A549 (cell line): ENCODE results near the gene LRRC4C. TPM values are rescaled to one million over a fixed set of nuclear protein-coding genes. Genes with fewer than 3 reads are reported as not detected.

Source experiments
- ATAC-seq, 2 experiments: fragments of 200-7000 bp in 1 of 2; fragments of >200 bp in 1 of 2; cut with Nextera tagmentation in 1 of 2; cut with Tn5 transposase in 1 of 2; 3 replicates each; pipeline versions ENCODE4 v1.8.0 to v1.9.1; 2018 to 2020; ENCODE audit warnings: mild to moderate bottlenecking in 1 of 2, moderate library complexity in 1 of 2
- CTCF ChIA-PET: fragments of 300-600 bp; sonication (Branson Sonifier 250); formaldehyde crosslinking; extraction: SDS; loops from one replicate; lab custom pipeline; 2021; ENCODE audit warnings: antibody characterized with exemption, inconsistent platforms; lab: Yijun Ruan, JAX
- POLR2A ChIA-PET: fragments of 350-600 bp; formaldehyde crosslinking; extraction: SDS; loops from one replicate; lab custom pipeline; 2021; ENCODE audit warnings: antibody characterized with exemption, inconsistent platforms; lab: Yijun Ruan, JAX
- DNase-seq, 2 experiments: peaks; one replicate each; pipeline versions ENCODE4 v3.0.0 to v3.0.0-alpha.2; 2011 to 2016; ENCODE audit warnings: low read depth in 1 of 2, low spot score in 1 of 2
- FAIRE-seq: peaks from 2 replicates; lab custom pipeline; 2011; peaks lifted over from hg19 to GRCh38; lab: Jason Lieb, UNC
- H3K27ac ChIP-seq, 2 experiments: fragments of >200 bp; sonication (Bioruptor Twin); formaldehyde crosslinking; 3 replicates each; pipeline ENCODE4 v1.5.1; 2016 to 2017
- H3K4me1 ChIP-seq: fragments of >200 bp; sonication (Bioruptor Twin); formaldehyde crosslinking; 3 replicates; pipeline ENCODE4 v1.6.1; 2016
- H3K4me2 ChIP-seq: fragments of >200 bp; sonication (Bioruptor Twin); formaldehyde crosslinking; 3 replicates; pipeline ENCODE4 v1.6.1; 2016
- H3K4me3 ChIP-seq: fragments of >200 bp; sonication (Bioruptor Twin); formaldehyde crosslinking; 3 replicates; pipeline ENCODE4 v1.5.1; 2016
- H3K9me3 ChIP-seq: fragments of >200 bp; sonication (Bioruptor Twin); formaldehyde crosslinking; 3 replicates; pipeline ENCODE4 v1.6.1; 2016
- BHLHE40 ChIP-seq: IDR thresholded peaks from 2 replicates; pipeline ENCODE4 v1.6.1; 2012; ENCODE audit warnings: low read depth, low read length, inconsistent platforms
- CHD2 ChIP-seq: fragments of 150-350 bp; IDR thresholded peaks from 2 replicates; pipeline ENCODE4 v1.6.1; 2014; ENCODE audit warnings: low read length; ENCODE audit not compliant: partially characterized antibody
- CHD4 ChIP-seq: fragments of 200-600 bp; sonication (generic); IDR thresholded peaks from 2 replicates; pipeline ENCODE4 v1.6.1; 2016; ENCODE audit warnings: antibody characterized with exemption, mild to moderate bottlenecking, borderline replicate concordance
- ESRRA ChIP-seq: fragments of 150-350 bp; IDR thresholded peaks from 2 replicates; pipeline ENCODE4 v1.6.1; 2014; ENCODE audit warnings: mild to moderate bottlenecking, low read length, borderline replicate concordance
- FOSB ChIP-seq: fragments of 250-450 bp; sonication (Bioruptor Pico); IDR thresholded peaks from 2 replicates; pipeline ENCODE4 v1.5.0; 2020; ENCODE audit warnings: mild to moderate bottlenecking, moderate library complexity
- FOXS1 ChIP-seq: fragments of 250-450 bp; sonication (Bioruptor Pico); IDR thresholded peaks from 2 replicates; pipeline ENCODE4 v1.5.0; 2020; ENCODE audit warnings: mild to moderate bottlenecking, moderate library complexity
- GATA3 ChIP-seq: IDR thresholded peaks from 2 replicates; pipeline ENCODE4 v1.6.1; 2012; ENCODE audit warnings: borderline replicate concordance
- HOXA7 ChIP-seq: fragments of 250-450 bp; sonication (Bioruptor Pico); IDR thresholded peaks from 2 replicates; pipeline ENCODE4 v1.5.0; 2020; ENCODE audit warnings: mild to moderate bottlenecking, moderate library complexity
- HOXB13 ChIP-seq: fragments of 250-450 bp; sonication (Bioruptor Pico); IDR thresholded peaks from 2 replicates; pipeline ENCODE4 v1.5.0; 2020; ENCODE audit warnings: low read depth, mild to moderate bottlenecking, moderate library complexity
- JUN ChIP-seq, 2 experiments: fragments of >200 bp; sonication (Bioruptor Twin); formaldehyde crosslinking; IDR thresholded peaks; 2 replicates in 1 of 2; 3 replicates in 1 of 2; pipeline ENCODE4 v1.6.1; 2016 to 2017
- KDM1A ChIP-seq: fragments of 200-600 bp; sonication (generic); IDR thresholded peaks from 2 replicates; pipeline ENCODE4 v1.6.1; 2016; ENCODE audit warnings: low read depth, mild to moderate bottlenecking
- KDM5A ChIP-seq: fragments of 200-600 bp; sonication (generic); IDR thresholded peaks from 2 replicates; pipeline ENCODE4 v1.6.1; 2016; ENCODE audit warnings: antibody characterized with exemption, mild to moderate bottlenecking
- MAZ ChIP-seq: fragments of 150-350 bp; IDR thresholded peaks from 2 replicates; pipeline ENCODE4 v1.6.1; 2014; ENCODE audit warnings: antibody characterized with exemption, low read depth, low read length, borderline replicate concordance
- MYC ChIP-seq: IDR thresholded peaks from 2 replicates; pipeline ENCODE4 v1.6.1; 2012; ENCODE audit warnings: mild to moderate bottlenecking, inconsistent platforms, low read length, improper control_type of control experiment, borderline replicate concordance
- NFE2L2 ChIP-seq: fragments of 150-350 bp; conservative IDR thresholded peaks from 2 replicates; pipeline ENCODE4 v1.6.1; 2014; ENCODE audit warnings: low read length
- NPAS2 ChIP-seq: fragments of 250-450 bp; sonication (Bioruptor Pico); IDR thresholded peaks from 2 replicates; pipeline ENCODE4 v1.8.0; 2022; ENCODE audit warnings: mild to moderate bottlenecking, moderate library complexity, borderline replicate concordance
- RCOR1 ChIP-seq: fragments of 150-350 bp; IDR thresholded peaks from 2 replicates; pipeline ENCODE4 v1.6.1; 2014; ENCODE audit warnings: antibody characterized with exemption, low read length, low read depth
- TP53 ChIP-seq: fragments of 250-450 bp; sonication (Bioruptor Pico); IDR thresholded peaks from 2 replicates; pipeline ENCODE4 v1.5.0; 2021; ENCODE audit warnings: mild to moderate bottlenecking, moderate library complexity
- ZFP36 ChIP-seq: fragments of 450-650 bp; IDR thresholded peaks from 2 replicates; pipeline ENCODE4 v1.6.1; 2014; ENCODE audit warnings: borderline replicate concordance; ENCODE audit not compliant: partially characterized antibody
- ZSCAN20 ChIP-seq: fragments of 250-450 bp; sonication (Bioruptor Pico); IDR thresholded peaks from 2 replicates; pipeline ENCODE4 v1.8.0; 2022; ENCODE audit warnings: mild to moderate bottlenecking, moderate library complexity
- WGBS: methylation state at CpG from one replicate; pipeline ENCODE4 v1.1.6; 2017; ENCODE audit errors: missing lambda C conversion rate; 5-methylcytosine and 5-hydroxymethylcytosine counted together
- polyA plus RNA-seq, 4 experiments: library from polyadenylated mRNA; depleted of rRNA in 3 of 4; stranded (reverse); fragments of >200 nt; fragmentation: RNase III in 1 of 4; extraction: RNeasy Plus Mini Kit Qiagen cat#74134 plus additional on column Dnase treatment in 1 of 4; gene quantifications; 2 replicates in 3 of 4; 3 replicates in 1 of 4; pipeline ENCODE4 v1.2.3, GENCODE V29; 2011 to 2017
- TF ChIP-seq, protein P1 (sequence below): IDR thresholded peaks from 2 replicates; pipeline ENCODE4 v1.6.1; 2012; ENCODE audit warnings: low read depth, borderline replicate concordance
- TF ChIP-seq, protein P2 (sequence below): fragments of 250-450 bp; sonication (Bioruptor Pico); IDR thresholded peaks from 2 replicates; pipeline ENCODE4 v1.5.0; 2020; ENCODE audit warnings: low read depth, mild to moderate bottlenecking, moderate library complexity
- TF ChIP-seq, protein P3 (sequence below): IDR thresholded peaks from 2 replicates; pipeline ENCODE4 v1.6.1; 2012
- TF ChIP-seq, protein P4 (sequence below): fragments of 450-650 bp; IDR thresholded peaks from 2 replicates; pipeline ENCODE4 v1.6.1; 2014; ENCODE audit warnings: antibody characterized with exemption
- TF ChIP-seq, protein P5 (sequence below): fragments of >200 bp; sonication (Bioruptor Twin); formaldehyde crosslinking; IDR thresholded peaks from 3 replicates; pipeline ENCODE4 v1.6.1; 2016

The LRRC4C gene
- polyA plus RNA-seq, 2 of the 4 experiments (the other 2 are of a cell fraction), result not detected

DNA sequence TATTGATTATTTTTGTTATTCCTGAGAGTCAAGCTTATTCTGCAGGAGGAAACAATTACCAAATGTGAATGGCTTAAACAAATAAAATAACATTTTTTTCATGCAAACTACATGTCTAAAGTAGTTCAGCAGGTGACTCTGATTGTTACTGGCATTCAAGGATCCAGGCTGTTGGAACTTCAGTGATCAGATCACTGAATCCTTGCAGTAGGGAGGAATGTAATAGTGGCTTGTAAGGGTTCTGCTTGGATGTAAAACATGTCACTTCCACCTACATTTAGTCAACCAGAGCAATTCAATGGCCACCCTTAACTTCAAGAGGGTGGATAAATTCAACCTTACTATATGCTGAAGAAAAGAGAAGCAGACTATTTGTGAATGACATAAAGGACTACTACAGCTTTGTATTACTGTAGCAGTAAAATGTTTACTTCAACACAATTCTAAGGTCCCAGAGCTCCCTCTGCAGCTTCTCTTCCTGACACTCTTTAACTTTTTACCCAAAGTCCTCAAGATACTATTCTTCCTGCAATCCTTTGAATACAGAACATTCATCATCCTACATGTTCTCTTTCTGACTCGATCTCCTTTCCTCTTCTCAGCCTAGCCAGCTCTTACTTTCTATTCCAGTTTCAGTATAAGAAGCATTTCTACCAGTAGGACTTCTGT lies 284.0 kb downstream of the LRRC4C start:
- TF ChIP-seq NPAS2, result no peak
- TF ChIP-seq HOXA7 (CRISPR knock-in tag), result no peak
- no peak for TF ChIP-seq FOXS1 (CRISPR knock-in tag)
- TF ChIP-seq, protein P1, sequence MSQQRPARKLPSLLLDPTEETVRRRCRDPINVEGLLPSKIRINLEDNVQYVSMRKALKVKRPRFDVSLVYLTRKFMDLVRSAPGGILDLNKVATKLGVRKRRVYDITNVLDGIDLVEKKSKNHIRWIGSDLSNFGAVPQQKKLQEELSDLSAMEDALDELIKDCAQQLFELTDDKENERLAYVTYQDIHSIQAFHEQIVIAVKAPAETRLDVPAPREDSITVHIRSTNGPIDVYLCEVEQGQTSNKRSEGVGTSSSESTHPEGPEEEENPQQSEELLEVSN, result no peak
- no peak for TF ChIP-seq HOXB13 (CRISPR knock-in tag)
- no peak for TF ChIP-seq RCOR1
- TF ChIP-seq KDM5A, result no peak
- no peak for TF ChIP-seq TP53 (CRISPR knock-in tag)
- TF ChIP-seq, protein P2, sequence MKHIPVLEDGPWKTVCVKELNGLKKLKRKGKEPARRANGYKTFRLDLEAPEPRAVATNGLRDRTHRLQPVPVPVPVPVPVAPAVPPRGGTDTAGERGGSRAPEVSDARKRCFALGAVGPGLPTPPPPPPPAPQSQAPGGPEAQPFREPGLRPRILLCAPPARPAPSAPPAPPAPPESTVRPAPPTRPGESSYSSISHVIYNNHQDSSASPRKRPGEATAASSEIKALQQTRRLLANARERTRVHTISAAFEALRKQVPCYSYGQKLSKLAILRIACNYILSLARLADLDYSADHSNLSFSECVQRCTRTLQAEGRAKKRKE (CRISPR knock-in tag), result no peak
- no peak for TF ChIP-seq NFE2L2
- TF ChIP-seq ESRRA, result no peak
- TF ChIP-seq CHD2, result no peak
- no peak for ATAC-seq
- H3K4me1 ChIP-seq, result no peaks in the 10 kb centered on the region
- WGBS, result 0% methylated on average over 1 of the region's 1 CpG
- no peak overlapping the region for H3K27ac ChIP-seq
- no peak for DNase-seq
- FAIRE-seq, result no peak
- ChIA-PET POLR2A (no interaction called here), CTCF (no interaction called here)
- no peak overlapping the region for H3K4me3 ChIP-seq
- H3K9me3 ChIP-seq, result no peaks in the 10 kb centered on the region; the same call in 2 of the 3 replicates
- no peak overlapping the region for H3K4me2 ChIP-seq

DNA sequence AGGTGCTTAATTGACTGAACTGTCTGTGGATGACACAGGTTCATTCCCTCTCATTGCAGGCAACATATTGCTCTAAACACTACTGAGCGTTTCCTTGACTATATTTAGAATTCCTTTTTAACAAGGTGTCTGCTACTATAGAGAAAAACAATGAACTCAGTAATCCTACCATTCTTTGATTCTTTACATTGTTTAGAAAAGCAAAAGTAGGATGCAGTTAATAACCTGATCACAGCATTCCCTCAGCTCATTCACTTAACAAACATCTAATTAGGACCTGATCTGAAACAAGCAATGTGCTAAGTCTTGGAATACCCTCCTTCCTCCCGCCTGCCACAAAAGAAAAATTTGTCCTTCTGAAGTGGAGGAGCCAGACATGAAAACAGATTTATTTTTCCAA lies 313.1 kb downstream of the LRRC4C start:
- Histone ChIP-seq H3K27ac (no peak overlapping the region), H3K4me3 (no peak overlapping the region), H3K9me3 (no peaks in the 10 kb centered on the region), H3K4me1 (no peaks in the 10 kb centered on the region), H3K4me2 (no peak overlapping the region)
- POLR2A ChIA-PET, result no interaction called here
- DNase-seq (no peak), ATAC-seq (no peak), FAIRE-seq (no peak)
- TF ChIP-seq, protein P3, sequence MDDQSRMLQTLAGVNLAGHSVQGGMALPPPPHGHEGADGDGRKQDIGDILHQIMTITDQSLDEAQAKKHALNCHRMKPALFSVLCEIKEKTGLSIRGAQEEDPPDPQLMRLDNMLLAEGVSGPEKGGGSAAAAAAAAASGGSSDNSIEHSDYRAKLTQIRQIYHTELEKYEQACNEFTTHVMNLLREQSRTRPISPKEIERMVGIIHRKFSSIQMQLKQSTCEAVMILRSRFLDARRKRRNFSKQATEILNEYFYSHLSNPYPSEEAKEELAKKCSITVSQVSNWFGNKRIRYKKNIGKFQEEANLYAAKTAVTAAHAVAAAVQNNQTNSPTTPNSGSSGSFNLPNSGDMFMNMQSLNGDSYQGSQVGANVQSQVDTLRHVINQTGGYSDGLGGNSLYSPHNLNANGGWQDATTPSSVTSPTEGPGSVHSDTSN, result no peak
- TF ChIP-seq GATA3, result no peak
- TF ChIP-seq KDM5A, result no peak
- no peak for TF ChIP-seq JUN (IDR thresholded peaks at IDR 0.05)
- no peak for TF ChIP-seq HOXA7 (CRISPR knock-in tag)
- no peak for TF ChIP-seq TP53 (CRISPR knock-in tag)
- no peak for TF ChIP-seq CHD4
- TF ChIP-seq MAZ, result no peak
- no peak for TF ChIP-seq MYC
- TF ChIP-seq KDM1A, result no peak
- TF ChIP-seq, protein P4, sequence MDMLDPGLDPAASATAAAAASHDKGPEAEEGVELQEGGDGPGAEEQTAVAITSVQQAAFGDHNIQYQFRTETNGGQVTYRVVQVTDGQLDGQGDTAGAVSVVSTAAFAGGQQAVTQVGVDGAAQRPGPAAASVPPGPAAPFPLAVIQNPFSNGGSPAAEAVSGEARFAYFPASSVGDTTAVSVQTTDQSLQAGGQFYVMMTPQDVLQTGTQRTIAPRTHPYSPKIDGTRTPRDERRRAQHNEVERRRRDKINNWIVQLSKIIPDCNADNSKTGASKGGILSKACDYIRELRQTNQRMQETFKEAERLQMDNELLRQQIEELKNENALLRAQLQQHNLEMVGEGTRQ, result no peak
- no peak for TF ChIP-seq FOSB
- no peak for TF ChIP-seq ZFP36
- no peak for TF ChIP-seq HOXB13 (CRISPR knock-in tag)
- TF ChIP-seq ZSCAN20 (CRISPR knock-in tag), result no peak
- TF ChIP-seq NPAS2, result no peak
- TF ChIP-seq RCOR1, result no peak
- TF ChIP-seq, protein P5, sequence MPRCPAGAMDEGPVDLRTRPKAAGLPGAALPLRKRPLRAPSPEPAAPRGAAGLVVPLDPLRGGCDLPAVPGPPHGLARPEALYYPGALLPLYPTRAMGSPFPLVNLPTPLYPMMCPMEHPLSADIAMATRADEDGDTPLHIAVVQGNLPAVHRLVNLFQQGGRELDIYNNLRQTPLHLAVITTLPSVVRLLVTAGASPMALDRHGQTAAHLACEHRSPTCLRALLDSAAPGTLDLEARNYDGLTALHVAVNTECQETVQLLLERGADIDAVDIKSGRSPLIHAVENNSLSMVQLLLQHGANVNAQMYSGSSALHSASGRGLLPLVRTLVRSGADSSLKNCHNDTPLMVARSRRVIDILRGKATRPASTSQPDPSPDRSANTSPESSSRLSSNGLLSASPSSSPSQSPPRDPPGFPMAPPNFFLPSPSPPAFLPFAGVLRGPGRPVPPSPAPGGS, result no peak
- TF ChIP-seq CHD2, result no peak
- no peak for TF ChIP-seq BHLHE40
- CTCF ChIA-PET, result no interaction called here
- WGBS, result 2% methylated on average over 2 of the region's 2 CpGs
